ENCODE results near the gene PISD.

DNA sequence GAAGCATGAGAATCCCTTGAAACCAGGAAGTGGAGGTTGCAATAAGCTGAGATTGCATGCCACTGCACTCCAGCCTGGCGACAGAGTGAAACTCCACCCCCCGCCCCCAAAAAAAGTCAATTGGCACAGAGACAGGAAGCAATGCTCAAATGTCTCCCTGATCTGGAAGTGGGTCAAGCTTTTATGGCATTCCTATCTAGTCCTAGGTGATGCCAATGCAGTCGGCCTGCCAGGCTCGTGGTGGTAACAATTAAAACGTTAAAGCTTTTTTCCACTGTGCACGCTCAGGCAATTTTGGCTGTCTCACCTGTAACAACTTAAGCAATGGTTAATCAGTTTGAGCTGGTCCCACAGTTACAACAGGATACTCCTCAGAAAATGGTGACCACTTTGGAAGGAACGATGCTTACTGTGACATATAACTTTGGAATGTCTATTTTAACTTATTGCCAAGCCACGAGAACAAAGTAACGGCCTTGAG is 18.9 kb upstream of the PISD start:
- TF ChIP-seq, protein P1, sequence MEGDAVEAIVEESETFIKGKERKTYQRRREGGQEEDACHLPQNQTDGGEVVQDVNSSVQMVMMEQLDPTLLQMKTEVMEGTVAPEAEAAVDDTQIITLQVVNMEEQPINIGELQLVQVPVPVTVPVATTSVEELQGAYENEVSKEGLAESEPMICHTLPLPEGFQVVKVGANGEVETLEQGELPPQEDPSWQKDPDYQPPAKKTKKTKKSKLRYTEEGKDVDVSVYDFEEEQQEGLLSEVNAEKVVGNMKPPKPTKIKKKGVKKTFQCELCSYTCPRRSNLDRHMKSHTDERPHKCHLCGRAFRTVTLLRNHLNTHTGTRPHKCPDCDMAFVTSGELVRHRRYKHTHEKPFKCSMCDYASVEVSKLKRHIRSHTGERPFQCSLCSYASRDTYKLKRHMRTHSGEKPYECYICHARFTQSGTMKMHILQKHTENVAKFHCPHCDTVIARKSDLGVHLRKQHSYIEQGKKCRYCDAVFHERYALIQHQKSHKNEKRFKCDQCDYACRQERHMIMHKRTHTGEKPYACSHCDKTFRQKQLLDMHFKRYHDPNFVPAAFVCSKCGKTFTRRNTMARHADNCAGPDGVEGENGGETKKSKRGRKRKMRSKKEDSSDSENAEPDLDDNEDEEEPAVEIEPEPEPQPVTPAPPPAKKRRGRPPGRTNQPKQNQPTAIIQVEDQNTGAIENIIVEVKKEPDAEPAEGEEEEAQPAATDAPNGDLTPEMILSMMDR (IDR thresholded peaks at IDR 0.05; ENCODE audit: control extremely low read depth in 1 of 3, insufficient read depth in 1 of 3, low read depth in 1 of 3, low read length in 3 of 3) = no peak
- TF ChIP-seq, protein P2, sequence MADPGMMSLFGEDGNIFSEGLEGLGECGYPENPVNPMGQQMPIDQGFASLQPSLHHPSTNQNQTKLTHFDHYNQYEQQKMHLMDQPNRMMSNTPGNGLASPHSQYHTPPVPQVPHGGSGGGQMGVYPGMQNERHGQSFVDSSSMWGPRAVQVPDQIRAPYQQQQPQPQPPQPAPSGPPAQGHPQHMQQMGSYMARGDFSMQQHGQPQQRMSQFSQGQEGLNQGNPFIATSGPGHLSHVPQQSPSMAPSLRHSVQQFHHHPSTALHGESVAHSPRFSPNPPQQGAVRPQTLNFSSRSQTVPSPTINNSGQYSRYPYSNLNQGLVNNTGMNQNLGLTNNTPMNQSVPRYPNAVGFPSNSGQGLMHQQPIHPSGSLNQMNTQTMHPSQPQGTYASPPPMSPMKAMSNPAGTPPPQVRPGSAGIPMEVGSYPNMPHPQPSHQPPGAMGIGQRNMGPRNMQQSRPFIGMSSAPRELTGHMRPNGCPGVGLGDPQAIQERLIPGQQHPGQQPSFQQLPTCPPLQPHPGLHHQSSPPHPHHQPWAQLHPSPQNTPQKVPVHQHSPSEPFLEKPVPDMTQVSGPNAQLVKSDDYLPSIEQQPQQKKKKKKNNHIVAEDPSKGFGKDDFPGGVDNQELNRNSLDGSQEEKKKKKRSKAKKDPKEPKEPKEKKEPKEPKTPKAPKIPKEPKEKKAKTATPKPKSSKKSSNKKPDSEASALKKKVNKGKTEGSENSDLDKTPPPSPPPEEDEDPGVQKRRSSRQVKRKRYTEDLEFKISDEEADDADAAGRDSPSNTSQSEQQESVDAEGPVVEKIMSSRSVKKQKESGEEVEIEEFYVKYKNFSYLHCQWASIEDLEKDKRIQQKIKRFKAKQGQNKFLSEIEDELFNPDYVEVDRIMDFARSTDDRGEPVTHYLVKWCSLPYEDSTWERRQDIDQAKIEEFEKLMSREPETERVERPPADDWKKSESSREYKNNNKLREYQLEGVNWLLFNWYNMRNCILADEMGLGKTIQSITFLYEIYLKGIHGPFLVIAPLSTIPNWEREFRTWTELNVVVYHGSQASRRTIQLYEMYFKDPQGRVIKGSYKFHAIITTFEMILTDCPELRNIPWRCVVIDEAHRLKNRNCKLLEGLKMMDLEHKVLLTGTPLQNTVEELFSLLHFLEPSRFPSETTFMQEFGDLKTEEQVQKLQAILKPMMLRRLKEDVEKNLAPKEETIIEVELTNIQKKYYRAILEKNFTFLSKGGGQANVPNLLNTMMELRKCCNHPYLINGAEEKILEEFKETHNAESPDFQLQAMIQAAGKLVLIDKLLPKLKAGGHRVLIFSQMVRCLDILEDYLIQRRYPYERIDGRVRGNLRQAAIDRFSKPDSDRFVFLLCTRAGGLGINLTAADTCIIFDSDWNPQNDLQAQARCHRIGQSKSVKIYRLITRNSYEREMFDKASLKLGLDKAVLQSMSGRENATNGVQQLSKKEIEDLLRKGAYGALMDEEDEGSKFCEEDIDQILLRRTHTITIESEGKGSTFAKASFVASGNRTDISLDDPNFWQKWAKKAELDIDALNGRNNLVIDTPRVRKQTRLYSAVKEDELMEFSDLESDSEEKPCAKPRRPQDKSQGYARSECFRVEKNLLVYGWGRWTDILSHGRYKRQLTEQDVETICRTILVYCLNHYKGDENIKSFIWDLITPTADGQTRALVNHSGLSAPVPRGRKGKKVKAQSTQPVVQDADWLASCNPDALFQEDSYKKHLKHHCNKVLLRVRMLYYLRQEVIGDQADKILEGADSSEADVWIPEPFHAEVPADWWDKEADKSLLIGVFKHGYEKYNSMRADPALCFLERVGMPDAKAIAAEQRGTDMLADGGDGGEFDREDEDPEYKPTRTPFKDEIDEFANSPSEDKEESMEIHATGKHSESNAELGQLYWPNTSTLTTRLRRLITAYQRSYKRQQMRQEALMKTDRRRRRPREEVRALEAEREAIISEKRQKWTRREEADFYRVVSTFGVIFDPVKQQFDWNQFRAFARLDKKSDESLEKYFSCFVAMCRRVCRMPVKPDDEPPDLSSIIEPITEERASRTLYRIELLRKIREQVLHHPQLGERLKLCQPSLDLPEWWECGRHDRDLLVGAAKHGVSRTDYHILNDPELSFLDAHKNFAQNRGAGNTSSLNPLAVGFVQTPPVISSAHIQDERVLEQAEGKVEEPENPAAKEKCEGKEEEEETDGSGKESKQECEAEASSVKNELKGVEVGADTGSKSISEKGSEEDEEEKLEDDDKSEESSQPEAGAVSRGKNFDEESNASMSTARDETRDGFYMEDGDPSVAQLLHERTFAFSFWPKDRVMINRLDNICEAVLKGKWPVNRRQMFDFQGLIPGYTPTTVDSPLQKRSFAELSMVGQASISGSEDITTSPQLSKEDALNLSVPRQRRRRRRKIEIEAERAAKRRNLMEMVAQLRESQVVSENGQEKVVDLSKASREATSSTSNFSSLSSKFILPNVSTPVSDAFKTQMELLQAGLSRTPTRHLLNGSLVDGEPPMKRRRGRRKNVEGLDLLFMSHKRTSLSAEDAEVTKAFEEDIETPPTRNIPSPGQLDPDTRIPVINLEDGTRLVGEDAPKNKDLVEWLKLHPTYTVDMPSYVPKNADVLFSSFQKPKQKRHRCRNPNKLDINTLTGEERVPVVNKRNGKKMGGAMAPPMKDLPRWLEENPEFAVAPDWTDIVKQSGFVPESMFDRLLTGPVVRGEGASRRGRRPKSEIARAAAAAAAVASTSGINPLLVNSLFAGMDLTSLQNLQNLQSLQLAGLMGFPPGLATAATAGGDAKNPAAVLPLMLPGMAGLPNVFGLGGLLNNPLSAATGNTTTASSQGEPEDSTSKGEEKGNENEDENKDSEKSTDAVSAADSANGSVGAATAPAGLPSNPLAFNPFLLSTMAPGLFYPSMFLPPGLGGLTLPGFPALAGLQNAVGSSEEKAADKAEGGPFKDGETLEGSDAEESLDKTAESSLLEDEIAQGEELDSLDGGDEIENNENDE (IDR thresholded peaks at IDR 0.05; ENCODE audit: insufficient replicate concordance, low read length) = no peak
- TF ChIP-seq EP300 (IDR thresholded peaks at IDR 0.05; ENCODE audit: borderline replicate concordance in 1 of 2, low read depth in 2 of 2, low read length in 2 of 2) (no peak), EZH2 (IDR thresholded peaks at IDR 0.05; ENCODE audit: low read depth, low read length, severe bottlenecking) (no peak), NANOG (IDR thresholded peaks at IDR 0.05; ENCODE audit: insufficient read depth, low read depth, low read length, poor library complexity, severe bottlenecking) (no peak)

Measured in H1 (cell line).